ENCODE measurements around the gene MASP2.
"Not testable (repeated sequence)": the region's sequence is repeated elsewhere in the genome, so short reads cannot be mapped to it uniquely, and the experiment has no call there.

The MASP2 gene
- total RNA-seq: 0 to 0.19 (median 0) reads per million in 3 donors

DNA sequence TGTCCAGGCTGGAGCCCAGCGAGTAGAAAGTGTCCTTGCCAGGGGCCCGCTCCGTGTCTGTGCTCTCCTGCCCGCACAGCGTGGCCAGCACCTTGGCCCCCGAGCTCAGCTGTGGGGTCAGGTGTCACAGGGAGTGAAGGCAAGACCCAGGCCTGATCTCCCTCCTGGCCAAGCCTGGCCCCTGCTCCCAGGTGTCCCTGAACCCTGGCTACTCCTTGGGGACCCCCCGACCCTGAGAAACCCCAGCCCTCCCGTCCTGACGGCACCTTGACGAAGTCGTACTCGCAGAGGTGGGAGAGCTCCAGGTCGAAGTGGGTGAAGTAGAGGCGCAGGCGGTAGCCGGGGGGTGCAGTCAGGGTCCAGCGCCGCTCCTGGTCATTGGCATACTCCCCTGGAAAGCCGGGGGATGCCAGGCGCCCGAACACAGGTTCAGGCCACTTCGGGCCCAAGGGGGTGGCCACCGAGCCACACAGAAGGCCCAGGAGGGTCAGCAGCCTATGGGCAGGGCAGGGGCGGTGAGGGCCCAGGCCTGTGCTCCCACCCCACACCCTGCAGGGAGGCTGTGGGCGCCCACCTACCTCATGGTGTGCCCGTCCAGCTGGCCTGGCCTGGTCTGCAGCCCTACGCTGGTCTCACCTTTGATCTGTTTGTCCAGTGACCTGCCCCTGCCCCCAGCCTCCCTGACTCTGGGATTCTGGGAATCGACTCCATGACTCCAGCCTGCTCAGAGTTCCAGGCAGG lies at the start of gene MASP2:
MASP2 (minus strand) TSS at position 615 of the 741 bp plus-strand sequence; CDS start at position 583, 32 bp downstream.
- no peaks in the 10 kb centered on the region for H3K27me3 ChIP-seq (replicated peaks; ENCODE audit: control insufficient read depth, insufficient read depth, low read length, poor library complexity, severe bottlenecking)
- H3K36me3 ChIP-seq (ENCODE audit: control insufficient read depth, insufficient read depth, low read length): no peaks in the 10 kb centered on the region
- H3K4me3 ChIP-seq (ENCODE audit: insufficient read depth, low read depth, low read length, poor library complexity, severe bottlenecking): no peak within 1 kb of the TSS
- no peak for DNase-seq
- no peaks in the 10 kb centered on the region for H3K4me1 ChIP-seq (ENCODE audit: control insufficient read depth, insufficient read depth, low read length, poor library complexity, severe bottlenecking)
- no peak within 1 kb of the TSS for H3K27ac ChIP-seq (ENCODE audit: insufficient read depth, low read length, poor library complexity, severe bottlenecking)
- H3K9me3 ChIP-seq (ENCODE audit: control insufficient read depth, low read length): no peaks in the 10 kb centered on the region

DNA sequence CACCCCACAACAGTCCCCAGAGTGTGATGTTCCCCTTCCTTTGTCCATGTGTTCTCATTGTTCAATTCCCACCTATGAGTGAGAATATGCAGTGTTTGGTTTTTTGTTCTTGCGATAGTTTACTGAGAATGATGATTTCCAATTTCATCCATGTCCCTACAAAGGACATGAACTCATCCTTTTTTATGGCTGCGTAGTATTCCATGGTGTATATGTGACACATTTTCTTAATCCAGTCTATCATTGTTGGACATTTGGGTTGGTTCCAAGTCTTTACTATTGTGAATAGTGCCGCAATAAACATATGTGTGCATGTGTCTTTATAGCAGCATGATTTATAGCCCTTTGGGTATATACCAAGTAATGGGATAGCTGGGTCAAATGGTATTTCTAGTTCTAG lies 36.7 kb upstream of the MASP2 start:
- H3K27me3 ChIP-seq (replicated peaks; ENCODE audit: control insufficient read depth, insufficient read depth, low read length, poor library complexity, severe bottlenecking); H3K9me3 ChIP-seq (ENCODE audit: control insufficient read depth, low read length); DNase-seq; H3K4me1 ChIP-seq (ENCODE audit: control insufficient read depth, insufficient read depth, low read length, poor library complexity, severe bottlenecking); H3K4me3 ChIP-seq (ENCODE audit: insufficient read depth, low read depth, low read length, poor library complexity, severe bottlenecking); H3K27ac ChIP-seq (ENCODE audit: insufficient read depth, low read length, poor library complexity, severe bottlenecking): not testable (repeated sequence)
- peaks cover 57% of the 10 kb centered on the region for H3K36me3 ChIP-seq (ENCODE audit: control insufficient read depth, insufficient read depth, low read length)

DNA sequence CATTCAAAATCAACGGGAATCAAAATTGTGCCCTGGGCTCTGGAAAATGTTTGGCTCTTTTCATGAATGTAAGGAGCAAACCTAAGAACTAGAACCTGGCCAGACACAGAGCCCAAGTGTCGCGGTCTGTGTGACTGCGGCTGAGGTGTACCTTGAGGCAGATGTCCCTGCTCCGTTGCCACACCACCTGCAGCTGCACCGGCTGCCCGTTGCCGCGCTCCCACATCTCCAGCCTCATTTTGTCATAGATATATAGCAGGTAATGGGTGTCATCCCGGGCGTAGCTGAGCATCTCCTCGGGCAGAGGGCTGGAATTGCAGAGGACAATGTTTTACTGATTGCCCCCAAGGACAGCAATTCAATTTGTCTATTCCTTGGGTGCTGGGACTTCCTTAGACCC lies 33.9 kb upstream of the MASP2 start:
- Histone ChIP-seq H3K4me1 (ENCODE audit: control insufficient read depth, insufficient read depth, low read length, poor library complexity, severe bottlenecking) (no peaks in the 10 kb centered on the region), H3K9me3 (ENCODE audit: control insufficient read depth, low read length) (no peaks in the 10 kb centered on the region), H3K4me3 (ENCODE audit: insufficient read depth, low read depth, low read length, poor library complexity, severe bottlenecking) (no peak overlapping the region), H3K36me3 (ENCODE audit: control insufficient read depth, insufficient read depth, low read length) (peaks cover 62% of the 10 kb centered on the region), H3K27me3 (replicated peaks; ENCODE audit: control insufficient read depth, insufficient read depth, low read length, poor library complexity, severe bottlenecking) (no peaks in the 10 kb centered on the region), H3K27ac (ENCODE audit: insufficient read depth, low read length, poor library complexity, severe bottlenecking) (no peak overlapping the region)
- DNase-seq: no peak

DNA sequence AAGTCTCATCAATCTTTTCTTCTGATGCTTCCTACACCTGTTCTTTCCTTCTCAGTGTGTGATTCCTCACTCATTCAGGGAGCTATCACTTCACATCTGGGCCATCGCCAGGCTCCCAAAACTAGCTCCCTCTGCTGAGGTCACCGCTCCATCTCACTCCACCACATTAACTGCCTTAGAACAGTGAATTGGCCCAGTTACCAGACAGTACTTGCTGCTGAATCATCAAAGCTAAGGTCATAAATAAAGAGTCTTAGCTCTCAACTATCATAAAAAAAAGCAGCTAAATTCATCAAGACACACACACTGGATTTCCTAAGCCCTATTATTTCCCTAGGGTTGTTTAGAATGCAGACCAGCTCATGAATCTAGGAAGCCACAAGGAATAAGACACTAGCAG lies 31.6 kb upstream of the MASP2 start:
- Histone ChIP-seq H3K4me1 (ENCODE audit: control insufficient read depth, insufficient read depth, low read length, poor library complexity, severe bottlenecking) (no peaks in the 10 kb centered on the region), H3K27ac (ENCODE audit: insufficient read depth, low read length, poor library complexity, severe bottlenecking) (no peak overlapping the region), H3K4me3 (ENCODE audit: insufficient read depth, low read depth, low read length, poor library complexity, severe bottlenecking) (no peak overlapping the region), H3K36me3 (ENCODE audit: control insufficient read depth, insufficient read depth, low read length) (peaks cover 85% of the 10 kb centered on the region), H3K27me3 (replicated peaks; ENCODE audit: control insufficient read depth, insufficient read depth, low read length, poor library complexity, severe bottlenecking) (no peaks in the 10 kb centered on the region), H3K9me3 (ENCODE audit: control insufficient read depth, low read length) (no peaks in the 10 kb centered on the region)
- no peak for DNase-seq

DNA sequence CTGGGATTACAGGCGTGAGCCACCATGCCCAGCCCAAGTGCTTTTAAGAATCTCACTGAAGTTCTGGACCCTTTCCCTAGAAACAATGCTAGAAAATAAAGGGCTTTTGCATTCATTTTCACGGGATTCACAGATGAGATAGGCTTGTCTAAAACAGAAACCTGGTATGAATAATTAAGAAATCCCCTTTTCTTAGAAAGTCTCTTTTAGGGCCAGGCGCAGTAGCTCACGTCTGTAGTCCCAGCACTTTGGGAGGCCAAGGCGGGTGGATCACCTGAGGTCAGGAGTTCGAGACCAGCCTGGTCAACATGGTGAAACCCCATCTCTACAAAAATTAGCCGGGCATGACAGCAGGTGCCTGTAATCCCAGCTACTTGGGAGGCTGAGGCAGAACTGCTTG lies 26.4 kb upstream of the MASP2 start:
- H3K36me3 ChIP-seq (ENCODE audit: control insufficient read depth, insufficient read depth, low read length): peaks cover 89% of the 10 kb centered on the region
- H3K27ac ChIP-seq (ENCODE audit: insufficient read depth, low read length, poor library complexity, severe bottlenecking); H3K4me1 ChIP-seq (ENCODE audit: control insufficient read depth, insufficient read depth, low read length, poor library complexity, severe bottlenecking); H3K27me3 ChIP-seq (replicated peaks; ENCODE audit: control insufficient read depth, insufficient read depth, low read length, poor library complexity, severe bottlenecking); H3K9me3 ChIP-seq (ENCODE audit: control insufficient read depth, low read length); DNase-seq; H3K4me3 ChIP-seq (ENCODE audit: insufficient read depth, low read depth, low read length, poor library complexity, severe bottlenecking): not testable (repeated sequence)

DNA sequence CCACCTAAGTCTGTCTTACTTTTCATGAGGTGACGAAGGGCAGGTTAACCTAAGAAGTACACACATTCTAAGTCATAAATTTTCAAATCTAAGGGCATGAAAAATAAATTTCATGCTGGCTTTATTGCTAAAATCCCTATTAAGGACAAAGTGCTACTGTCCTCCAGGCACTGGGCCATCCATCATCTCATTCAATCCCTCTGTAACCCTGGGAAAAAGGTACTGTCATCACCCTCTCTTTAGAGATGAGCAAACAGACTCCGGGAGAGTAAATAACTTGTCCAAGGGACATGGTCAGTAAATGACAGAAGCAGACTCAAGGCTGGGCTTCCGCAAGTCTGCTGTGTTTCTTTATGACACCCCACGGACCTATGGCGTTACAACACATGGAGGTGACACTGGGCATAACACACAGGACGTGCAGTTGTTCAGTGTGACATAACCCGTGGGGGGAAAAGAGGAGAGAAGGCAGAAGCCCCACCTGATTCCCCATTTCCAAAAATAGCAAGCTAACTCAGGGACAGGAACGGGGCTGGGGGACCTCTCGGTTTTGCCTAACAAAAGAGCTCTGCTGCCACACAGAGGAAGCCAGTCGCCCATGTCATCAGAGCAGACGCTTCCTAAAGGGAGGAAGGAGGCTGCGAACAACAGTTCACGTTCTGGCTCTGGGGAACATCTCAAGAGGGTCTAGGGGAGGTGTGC lies 25.3 kb upstream of the MASP2 start:
- H3K4me3 ChIP-seq (ENCODE audit: insufficient read depth, low read depth, low read length, poor library complexity, severe bottlenecking): no peak overlapping the region
- H3K36me3 ChIP-seq (ENCODE audit: control insufficient read depth, insufficient read depth, low read length): peaks cover 93% of the 10 kb centered on the region
- H3K9me3 ChIP-seq (ENCODE audit: control insufficient read depth, low read length): no peaks in the 10 kb centered on the region

DNA sequence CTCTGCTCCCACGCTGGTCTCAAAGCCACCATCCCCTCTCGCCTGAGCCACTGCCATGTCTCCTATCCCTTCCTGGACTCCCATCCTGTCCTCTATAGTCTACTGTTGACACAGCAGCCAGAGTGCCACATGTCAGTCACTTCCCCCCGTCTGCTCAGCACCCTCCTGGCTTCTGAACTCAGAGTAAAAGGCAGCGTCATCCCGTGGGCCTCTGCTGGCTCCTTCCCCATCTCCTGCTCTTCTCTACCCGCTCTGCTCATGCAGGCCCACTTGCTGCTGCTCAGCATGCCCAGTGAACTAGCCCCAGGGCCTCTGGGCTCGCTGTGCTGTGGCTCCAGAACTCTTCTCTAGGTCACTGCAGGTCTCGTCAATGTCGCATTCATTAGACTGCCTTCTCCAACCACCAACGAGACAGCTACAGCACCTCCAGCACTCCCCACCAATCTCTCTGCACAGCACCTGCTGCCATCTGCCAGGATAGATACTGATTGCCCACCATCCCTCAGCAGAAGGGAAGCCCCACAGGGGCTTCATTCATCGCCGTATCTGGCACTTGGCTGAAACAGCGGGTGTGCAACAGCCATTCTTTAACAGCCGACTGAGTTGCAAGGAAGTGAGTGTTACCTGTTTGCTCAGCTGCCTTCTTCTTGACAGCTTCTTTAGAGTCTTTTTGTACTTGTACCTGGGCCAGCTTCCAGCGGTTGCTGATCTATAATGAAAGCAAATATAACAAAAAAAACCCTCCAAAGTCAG lies 24.6 kb upstream of the MASP2 start:
- peaks cover 87% of the 10 kb centered on the region for H3K36me3 ChIP-seq (ENCODE audit: control insufficient read depth, insufficient read depth, low read length)
- H3K4me3 ChIP-seq (ENCODE audit: insufficient read depth, low read depth, low read length, poor library complexity, severe bottlenecking): no peak overlapping the region
- H3K4me1 ChIP-seq (ENCODE audit: control insufficient read depth, insufficient read depth, low read length, poor library complexity, severe bottlenecking): no peaks in the 10 kb centered on the region
- DNase-seq: no peak
- H3K27me3 ChIP-seq (replicated peaks; ENCODE audit: control insufficient read depth, insufficient read depth, low read length, poor library complexity, severe bottlenecking): no peaks in the 10 kb centered on the region
- no peak overlapping the region for H3K27ac ChIP-seq (ENCODE audit: insufficient read depth, low read length, poor library complexity, severe bottlenecking)
- no peaks in the 10 kb centered on the region for H3K9me3 ChIP-seq (ENCODE audit: control insufficient read depth, low read length)

More for the DNA sequence above, 25.3 kb upstream of the MASP2 start:
- Histone ChIP-seq H3K4me1 (ENCODE audit: control insufficient read depth, insufficient read depth, low read length, poor library complexity, severe bottlenecking) (no peaks in the 10 kb centered on the region), H3K27ac (ENCODE audit: insufficient read depth, low read length, poor library complexity, severe bottlenecking) (no peak overlapping the region), H3K27me3 (replicated peaks; ENCODE audit: control insufficient read depth, insufficient read depth, low read length, poor library complexity, severe bottlenecking) (no peaks in the 10 kb centered on the region)
- no peak for DNase-seq

DNA sequence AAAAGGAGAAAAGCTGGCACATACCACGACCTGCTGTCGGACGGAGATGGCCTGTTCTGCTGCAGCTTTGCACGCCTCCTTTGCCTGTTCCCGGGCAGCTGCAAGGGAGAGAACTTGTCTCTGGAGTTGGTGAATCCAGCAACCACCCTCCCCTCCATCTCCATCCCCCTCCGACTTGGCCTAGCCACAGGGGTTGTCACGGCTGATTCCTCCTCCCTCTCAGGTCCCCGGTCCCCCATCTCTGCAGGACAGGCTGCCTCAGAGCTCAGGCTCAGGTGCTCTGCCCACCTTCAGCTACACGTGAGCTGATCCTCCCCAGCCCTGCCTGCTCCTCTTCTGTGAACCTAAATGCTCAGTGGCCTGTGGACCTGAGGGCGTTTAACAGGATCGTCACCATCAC lies 23.8 kb upstream of the MASP2 start:
- H3K27me3 ChIP-seq (replicated peaks; ENCODE audit: control insufficient read depth, insufficient read depth, low read length, poor library complexity, severe bottlenecking): no peaks in the 10 kb centered on the region
- DNase-seq: no peak
- H3K9me3 ChIP-seq (ENCODE audit: control insufficient read depth, low read length): no peaks in the 10 kb centered on the region
- no peaks in the 10 kb centered on the region for H3K4me1 ChIP-seq (ENCODE audit: control insufficient read depth, insufficient read depth, low read length, poor library complexity, severe bottlenecking)
- H3K36me3 ChIP-seq (ENCODE audit: control insufficient read depth, insufficient read depth, low read length): peaks cover 86% of the 10 kb centered on the region
- no peak overlapping the region for H3K27ac ChIP-seq (ENCODE audit: insufficient read depth, low read length, poor library complexity, severe bottlenecking)
- H3K4me3 ChIP-seq (ENCODE audit: insufficient read depth, low read depth, low read length, poor library complexity, severe bottlenecking): no peak overlapping the region

DNA sequence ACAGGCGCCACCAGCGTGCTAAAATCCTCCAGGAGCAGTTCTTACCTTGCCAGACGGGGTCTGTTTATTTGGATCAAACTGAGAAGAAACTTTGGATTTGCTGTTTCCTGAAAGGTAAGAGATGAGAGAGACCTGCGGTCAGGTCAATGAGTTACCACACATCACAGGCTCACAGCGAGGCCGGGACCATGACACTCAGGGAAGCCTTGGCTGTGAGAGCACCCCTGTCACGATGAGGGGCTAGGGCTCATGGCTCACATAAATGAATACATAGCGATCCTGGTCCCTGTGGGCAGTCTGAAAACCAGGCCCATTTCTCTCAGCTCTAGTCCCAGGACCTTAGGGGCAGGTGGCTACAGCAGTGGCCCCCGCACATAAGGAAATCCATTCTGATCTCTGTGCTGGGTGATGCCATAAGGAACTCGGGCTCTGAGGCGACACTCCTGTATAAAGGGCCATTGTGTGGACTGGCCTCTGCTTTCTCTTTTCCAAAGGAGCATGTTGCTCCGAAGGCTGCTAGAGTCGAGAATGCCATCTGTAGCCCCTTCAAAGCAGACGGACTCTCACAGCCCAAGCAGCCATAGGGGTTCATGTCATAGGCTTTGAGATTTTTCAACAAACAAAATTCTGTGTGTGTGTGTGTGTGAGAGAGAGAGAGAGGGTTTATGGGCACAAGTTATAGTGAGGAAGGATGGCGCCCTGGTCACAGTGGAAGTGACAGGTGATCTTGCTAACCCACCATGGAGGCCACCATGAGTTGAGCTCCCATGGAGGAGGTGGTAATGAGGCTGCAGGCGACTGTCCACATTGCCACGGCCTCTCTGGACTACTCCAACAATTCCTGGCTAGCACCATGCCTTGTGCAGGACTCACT lies 21.8 kb upstream of the MASP2 start:
- Histone ChIP-seq H3K27me3 (replicated peaks; ENCODE audit: control insufficient read depth, insufficient read depth, low read length, poor library complexity, severe bottlenecking) (no peaks in the 10 kb centered on the region), H3K9me3 (ENCODE audit: control insufficient read depth, low read length) (no peaks in the 10 kb centered on the region), H3K27ac (ENCODE audit: insufficient read depth, low read length, poor library complexity, severe bottlenecking) (no peak overlapping the region), H3K4me1 (ENCODE audit: control insufficient read depth, insufficient read depth, low read length, poor library complexity, severe bottlenecking) (no peaks in the 10 kb centered on the region), H3K36me3 (ENCODE audit: control insufficient read depth, insufficient read depth, low read length) (peaks cover 78% of the 10 kb centered on the region), H3K4me3 (ENCODE audit: insufficient read depth, low read depth, low read length, poor library complexity, severe bottlenecking) (no peak overlapping the region)
- no peak for DNase-seq
